ENCODE measurements around the gene DSCAM.

GRCh38 chr21:40768056-40768455, 78.9 kb downstream of the DSCAM start:
- TF ChIP-seq CTCF (IDR thresholded peaks at IDR 0.05 in 4 of 5, conservative IDR thresholded peaks at IDR 0.05 in 1 of 5), result no peak
- TF ChIP-seq POLR2A (IDR thresholded peaks at IDR 0.05), result no peak
